Calu3 (cell line): ENCODE measurements around the gene LCOR. TPM values are rescaled to one million over a fixed set of nuclear protein-coding genes. Genes with fewer than 3 reads are reported as not detected.
"Not testable (repeated sequence)": the region's sequence is repeated elsewhere in the genome, so short reads cannot be mapped to it uniquely, and the experiment has no call there.

Experiments used
- BruUV-seq: library from RNA; stranded (reverse); fragments of 400-500 nt; replicated peaks from 2 replicates; lab custom pipeline; 2021; lab: Mats Ljungman, UMichigan
- CTCF ChIA-PET: fragments of 300-600 bp; sonication (Branson Sonifier 250); formaldehyde crosslinking; loops from one replicate; lab custom pipeline; 2022; ENCODE audit warnings: antibody characterized with exemption; lab: Charles Lee
- DNase-seq: peaks from one replicate; pipeline ENCODE4 v3.0.0; 2022
- H3K27ac Mint-ChIP-seq: one replicate; pipeline ENCODE4 v1.8.0; 2022; ENCODE audit warnings: mixed read lengths; ENCODE audit not compliant: unreplicated experiment
- H3K27me3 Mint-ChIP-seq: one replicate; pipeline ENCODE4 v1.8.0; 2022; ENCODE audit warnings: mixed read lengths; ENCODE audit not compliant: unreplicated experiment
- H3K36me3 Mint-ChIP-seq: one replicate; pipeline ENCODE4 v1.8.0; 2022; ENCODE audit warnings: mild to moderate bottlenecking, moderate library complexity, mixed read lengths; ENCODE audit not compliant: insufficient read depth, unreplicated experiment
- H3K4me1 Mint-ChIP-seq: one replicate; pipeline ENCODE4 v1.8.0; 2022; ENCODE audit warnings: mild to moderate bottlenecking, low read depth, mixed read lengths; ENCODE audit not compliant: unreplicated experiment
- H3K4me3 Mint-ChIP-seq: one replicate; pipeline ENCODE4 v1.8.0; 2022; ENCODE audit warnings: mild to moderate bottlenecking, low read depth, moderate library complexity, mixed read lengths; ENCODE audit not compliant: unreplicated experiment
- H3K9me3 Mint-ChIP-seq: one replicate; pipeline ENCODE4 v1.8.0; 2022; ENCODE audit warnings: low read depth, mixed read lengths; ENCODE audit not compliant: unreplicated experiment
- CTCF ChIP-seq: fragments of 200-600 bp; IDR thresholded peaks from one replicate; pipeline ENCODE4 v1.8.0; 2022; ENCODE audit warnings: antibody characterized with exemption; ENCODE audit not compliant: unreplicated experiment
- intact Hi-C: fragments of 100-400 bp; cut with micrococcal nuclease; formaldehyde crosslinking; loops from one replicate; pipeline ENCODE4 v1.10.0; 2022; ENCODE audit not compliant: unreplicated experiment
- total RNA-seq: library from RNA; stranded (reverse); gene quantifications from 2 replicates; pipeline ENCODE4 v1.2.3, GENCODE V29; 2022

The LCOR gene
- total RNA-seq, 1 experiment from 2014 or later, result 50.1 TPM

GRCh38 chr10:96930469-96930868, 98.4 kb downstream of the LCOR start:
- intact Hi-C loops, result no loop called here
- Mint-ChIP-seq H3K4me1 (no peaks in the 10 kb centered on the region), H3K4me3 (no peak overlapping the region), H3K27me3 (no peaks in the 10 kb centered on the region), H3K27ac (no peak overlapping the region), H3K36me3 (peaks cover 10% of the 10 kb centered on the region), H3K9me3 (no peaks in the 10 kb centered on the region)
- no TSS peak for BruUV-seq
- CTCF ChIA-PET, result no interaction called here
- no peak for DNase-seq
- TF ChIP-seq CTCF, result no peak

DNA sequence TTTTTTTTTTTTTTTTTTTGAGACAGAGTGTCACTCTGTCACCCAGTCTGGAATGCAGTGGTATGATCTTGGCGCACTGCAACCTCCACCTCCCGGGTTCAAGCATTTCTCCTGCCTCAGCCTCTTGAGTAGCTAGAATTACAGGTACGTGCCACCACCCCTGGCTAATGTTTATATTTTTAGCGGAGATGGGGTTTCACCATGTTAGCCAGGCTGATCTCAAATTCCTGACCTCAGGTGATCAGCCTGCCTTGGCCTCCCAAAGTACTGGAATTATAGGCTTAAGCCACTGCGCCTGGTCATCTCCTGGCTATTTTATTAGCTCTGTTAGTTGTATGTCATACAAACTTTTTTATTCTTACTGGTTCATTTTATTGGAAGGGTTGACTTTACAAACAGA, 103.0 kb downstream of the LCOR start:
- peaks cover 5% of the 10 kb centered on the region for H3K4me1 Mint-ChIP-seq
- peaks cover 3% of the 10 kb centered on the region for H3K9me3 Mint-ChIP-seq

DNA sequence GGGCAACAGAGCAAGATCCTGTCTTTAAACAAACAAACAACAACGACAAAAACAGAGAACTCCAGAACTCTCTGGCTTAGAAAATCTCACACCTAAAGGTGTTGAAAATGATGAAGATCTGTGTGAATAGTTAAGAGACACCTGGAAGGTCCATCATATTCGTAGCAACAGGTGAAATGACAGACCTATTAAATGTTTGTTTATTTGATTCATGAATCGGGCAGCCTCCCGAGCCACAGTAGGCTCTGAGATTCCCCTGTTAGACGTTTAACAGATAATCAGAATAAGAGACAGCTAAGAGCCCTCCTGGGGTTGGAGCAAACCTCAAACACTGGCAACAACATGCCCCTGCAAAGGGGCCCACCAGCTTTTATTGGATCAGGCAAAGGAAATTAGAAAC, 103.7 kb downstream of the LCOR start:
- BruUV-seq, result no TSS peak
- H3K4me3 Mint-ChIP-seq, result no peak overlapping the region
- peaks cover 5% of the 10 kb centered on the region for H3K4me1 Mint-ChIP-seq
- H3K36me3 Mint-ChIP-seq, result peaks cover 5% of the 10 kb centered on the region
- intact Hi-C loops, result no loop called here
- no peaks in the 10 kb centered on the region for H3K27me3 Mint-ChIP-seq
- H3K27ac Mint-ChIP-seq, result no peak overlapping the region
- no peak for TF ChIP-seq CTCF
- peaks cover 3% of the 10 kb centered on the region for H3K9me3 Mint-ChIP-seq
- CTCF ChIA-PET, result no interaction called here
- no peak for DNase-seq

More for the DNA sequence above, 103.0 kb downstream of the LCOR start:
- CTCF ChIA-PET, result no interaction called here
- intact Hi-C loops, result no loop called here
- no peaks in the 10 kb centered on the region for H3K27me3 Mint-ChIP-seq
- no peak for TF ChIP-seq CTCF
- H3K36me3 Mint-ChIP-seq, result peaks cover 5% of the 10 kb centered on the region
- no peak overlapping the region for H3K4me3 Mint-ChIP-seq
- no peak for DNase-seq
- no peak overlapping the region for H3K27ac Mint-ChIP-seq
- no TSS peak for BruUV-seq

DNA sequence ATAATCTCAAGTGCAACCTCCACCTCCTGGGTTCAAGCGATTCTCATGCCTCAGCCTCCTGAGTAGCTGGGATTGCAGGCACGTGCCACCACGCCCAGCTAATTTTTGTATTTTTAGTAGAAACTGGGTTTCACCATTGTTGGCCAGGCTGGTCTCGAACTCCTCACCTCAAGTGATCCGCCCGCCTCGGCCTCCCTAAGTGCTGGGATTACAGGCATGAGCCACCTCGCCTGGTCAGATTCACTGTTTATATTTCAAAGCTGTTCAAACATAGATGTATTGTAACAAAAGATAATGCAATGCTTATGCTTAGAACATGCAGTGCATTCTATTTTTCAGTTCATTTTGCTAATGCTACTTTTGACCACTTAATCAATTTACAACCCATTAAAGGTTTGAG, 111.1 kb downstream of the LCOR start:
- DNase-seq, result not testable (repeated sequence)

DNA sequence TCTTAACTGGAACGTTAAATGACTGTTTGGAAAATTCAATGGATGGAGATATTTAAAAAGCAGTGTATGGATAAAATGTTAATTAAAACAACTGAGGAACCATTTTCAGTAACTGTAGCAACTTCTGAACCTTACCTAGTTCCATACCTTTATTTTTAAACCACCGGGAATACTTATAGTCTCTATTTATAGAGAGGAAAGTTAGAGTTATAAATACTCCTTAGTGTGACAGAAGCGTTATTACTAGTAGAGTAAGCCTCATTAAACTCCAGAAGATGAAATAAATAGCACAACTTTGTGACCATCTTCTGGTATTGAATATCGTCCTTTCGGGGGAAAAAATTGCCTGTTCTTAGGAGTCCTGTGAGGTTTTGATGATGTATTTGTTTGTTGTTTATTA, 114.9 kb downstream of the LCOR start:
- H3K27me3 Mint-ChIP-seq, result no peaks in the 10 kb centered on the region
- no peak overlapping the region for H3K4me3 Mint-ChIP-seq
- peaks cover 7% of the 10 kb centered on the region for H3K36me3 Mint-ChIP-seq
- H3K4me1 Mint-ChIP-seq, result no peaks in the 10 kb centered on the region
- DNase-seq, result no peak
- H3K9me3 Mint-ChIP-seq, result no peaks in the 10 kb centered on the region
- BruUV-seq, result no TSS peak
- intact Hi-C loops, result no loop called here
- CTCF ChIA-PET, result no interaction called here
- no peak for TF ChIP-seq CTCF
- H3K27ac Mint-ChIP-seq, result no peak overlapping the region

More for the DNA sequence above, 111.1 kb downstream of the LCOR start:
- intact Hi-C loops, CTCF ChIA-PET, H3K36me3 Mint-ChIP-seq, BruUV-seq, H3K4me3 Mint-ChIP-seq, H3K27me3 Mint-ChIP-seq, H3K27ac Mint-ChIP-seq, H3K9me3 Mint-ChIP-seq, H3K4me1 Mint-ChIP-seq: not testable (repeated sequence)
